NCI-H2029 treated with DMSO at 0.1 percent for 48 hours (cell line): ENCODE results near the gene PRKAG1.
A peak's percentile ranks its signal among the peaks of the same experiment; 100 is the strongest.

Experiments used
- DNase-seq: peaks from one replicate; lab custom pipeline; 2025; lab: John Stamatoyannopoulos, UW

The PRKAG1 gene

DNA sequence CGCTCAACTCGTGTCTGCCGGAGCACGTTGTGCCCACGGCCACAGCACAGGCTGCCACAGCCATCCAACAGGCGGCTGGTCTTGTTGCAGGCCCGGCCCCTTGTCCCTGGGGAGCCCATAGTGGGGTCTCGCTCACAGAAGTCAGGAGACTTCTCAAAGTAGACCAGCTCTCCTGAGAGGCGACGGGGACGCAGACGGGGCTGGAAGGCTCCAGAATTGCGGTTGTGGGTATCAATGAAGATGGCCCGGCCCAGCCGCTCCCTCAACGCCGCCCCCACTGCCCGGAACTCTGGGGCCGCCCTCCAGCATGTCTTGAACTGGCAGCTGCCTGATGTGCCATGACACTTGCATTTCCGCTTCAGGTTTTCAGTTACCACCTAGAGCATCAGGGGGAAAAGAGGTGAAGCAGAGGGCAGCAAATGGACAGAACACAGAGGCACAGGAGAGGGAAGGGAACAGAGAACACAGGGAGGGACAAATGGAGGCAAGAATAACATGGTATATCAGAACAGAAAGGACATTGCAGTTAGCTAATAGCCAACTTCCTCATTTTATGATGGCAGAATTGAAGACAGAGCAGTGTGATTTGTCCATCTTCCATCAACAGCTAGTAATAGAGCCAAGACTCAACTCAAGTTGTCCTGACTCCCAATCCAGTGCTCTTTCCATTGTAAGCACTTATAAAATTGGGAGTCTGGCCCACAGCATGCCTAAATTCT is 52.2 kb downstream of the PRKAG1 start:
- DNase-seq: no peak

DNA sequence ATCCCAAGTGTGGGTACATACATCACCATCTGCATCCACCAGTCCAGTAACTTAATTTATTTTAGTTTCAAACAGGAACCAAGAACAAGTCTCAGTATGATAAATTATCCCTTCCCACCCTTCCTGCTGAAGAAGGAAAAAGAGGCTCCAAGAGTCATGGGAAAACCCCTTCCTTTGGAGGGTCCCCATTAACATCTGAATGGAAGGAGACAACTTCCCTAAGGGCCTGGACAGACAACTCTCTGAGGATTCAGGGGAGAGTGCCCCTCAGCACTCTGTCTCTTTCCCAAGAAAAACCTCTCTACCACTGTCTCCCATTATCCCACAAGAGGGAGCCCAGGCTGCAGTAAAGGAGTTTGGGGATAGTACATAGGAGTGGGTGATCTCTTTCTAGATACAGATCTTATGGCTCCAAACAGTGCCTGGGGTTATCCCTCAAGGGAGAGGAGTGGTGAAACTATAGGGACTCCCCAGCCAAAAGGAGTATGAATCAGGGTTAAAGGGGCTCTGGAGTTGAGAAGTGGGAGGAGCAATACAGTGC is 53.2 kb downstream of the PRKAG1 start:
- no peak for DNase-seq

DNA sequence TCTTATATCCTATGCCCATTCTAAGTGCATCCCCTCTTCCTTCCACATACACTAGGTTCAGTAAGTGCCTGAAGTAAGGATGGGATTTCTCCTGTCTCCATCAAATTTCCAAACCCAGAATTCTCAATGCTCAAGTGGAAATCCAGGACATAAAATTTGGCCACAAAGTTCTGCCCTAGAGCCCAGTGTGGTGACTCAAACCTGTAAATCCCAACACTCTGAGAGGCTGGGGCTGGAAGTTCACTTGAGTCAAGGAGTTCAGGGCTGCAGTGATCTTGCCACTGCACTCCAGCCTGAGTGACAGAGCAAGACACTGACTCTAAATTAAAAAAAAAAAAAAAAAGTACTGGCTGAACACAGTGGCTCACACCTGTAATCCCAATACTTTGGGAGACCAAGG is 56.8 kb downstream of the PRKAG1 start:
- DNase-seq: no peak

DNA sequence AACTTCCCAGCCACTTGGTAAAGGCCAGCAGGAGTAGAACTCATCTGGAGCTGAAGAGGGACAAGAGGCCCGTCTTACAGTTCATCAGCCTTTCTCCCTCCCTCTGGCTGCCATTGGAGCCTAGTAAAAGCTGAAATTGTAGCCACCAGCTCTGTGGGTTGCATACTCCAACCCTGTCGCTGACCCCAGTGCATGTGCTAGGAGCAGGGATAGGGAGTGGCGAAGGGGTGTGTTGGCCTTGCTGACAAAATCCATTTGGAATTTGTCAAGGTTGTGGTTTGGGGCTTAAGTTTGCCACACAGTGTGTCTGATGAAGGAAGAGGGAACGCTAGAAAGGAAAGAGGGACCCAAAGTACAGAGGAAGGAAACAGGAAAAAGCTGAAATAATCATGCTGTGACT is 57.2 kb downstream of the PRKAG1 start:
- DNase-seq: no peak

DNA sequence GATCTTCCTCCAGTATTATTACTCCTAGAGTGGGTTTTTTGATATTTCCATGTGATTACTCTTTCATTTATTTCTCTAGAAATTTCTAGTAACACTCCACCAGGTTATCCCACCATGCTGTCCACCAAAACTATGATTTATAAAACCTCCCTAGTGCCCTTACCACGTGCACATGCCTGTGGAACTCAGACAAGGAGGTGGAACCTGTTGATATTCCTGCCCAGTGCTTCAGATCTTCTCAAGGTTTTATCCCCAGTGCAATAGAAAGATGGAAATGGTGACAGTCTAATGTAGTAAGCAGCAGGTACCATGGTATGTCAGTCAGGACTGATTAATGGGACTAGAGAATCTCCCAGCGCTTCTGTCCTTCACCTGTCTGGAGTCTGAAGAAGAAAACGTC is 57.7 kb downstream of the PRKAG1 start:
- DNase-seq: no peak

DNA sequence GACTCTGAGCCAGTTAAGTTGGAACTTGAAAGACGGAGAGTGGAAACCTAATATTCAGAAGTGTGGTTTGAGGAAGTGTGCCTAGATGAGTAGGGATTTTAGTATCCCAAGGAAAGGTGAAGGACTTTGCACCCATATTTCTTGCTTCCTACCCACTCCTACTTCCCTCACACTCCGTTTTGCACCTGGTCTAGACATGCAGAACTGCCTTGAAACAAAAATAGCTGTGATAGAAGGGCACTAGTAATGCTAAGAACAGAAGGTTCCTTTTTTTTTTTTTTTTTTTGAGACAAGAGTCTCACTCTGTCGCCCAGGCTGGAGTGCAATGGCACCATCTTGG is 60.6 kb downstream of the PRKAG1 start:
- DNase-seq: no peak

DNA sequence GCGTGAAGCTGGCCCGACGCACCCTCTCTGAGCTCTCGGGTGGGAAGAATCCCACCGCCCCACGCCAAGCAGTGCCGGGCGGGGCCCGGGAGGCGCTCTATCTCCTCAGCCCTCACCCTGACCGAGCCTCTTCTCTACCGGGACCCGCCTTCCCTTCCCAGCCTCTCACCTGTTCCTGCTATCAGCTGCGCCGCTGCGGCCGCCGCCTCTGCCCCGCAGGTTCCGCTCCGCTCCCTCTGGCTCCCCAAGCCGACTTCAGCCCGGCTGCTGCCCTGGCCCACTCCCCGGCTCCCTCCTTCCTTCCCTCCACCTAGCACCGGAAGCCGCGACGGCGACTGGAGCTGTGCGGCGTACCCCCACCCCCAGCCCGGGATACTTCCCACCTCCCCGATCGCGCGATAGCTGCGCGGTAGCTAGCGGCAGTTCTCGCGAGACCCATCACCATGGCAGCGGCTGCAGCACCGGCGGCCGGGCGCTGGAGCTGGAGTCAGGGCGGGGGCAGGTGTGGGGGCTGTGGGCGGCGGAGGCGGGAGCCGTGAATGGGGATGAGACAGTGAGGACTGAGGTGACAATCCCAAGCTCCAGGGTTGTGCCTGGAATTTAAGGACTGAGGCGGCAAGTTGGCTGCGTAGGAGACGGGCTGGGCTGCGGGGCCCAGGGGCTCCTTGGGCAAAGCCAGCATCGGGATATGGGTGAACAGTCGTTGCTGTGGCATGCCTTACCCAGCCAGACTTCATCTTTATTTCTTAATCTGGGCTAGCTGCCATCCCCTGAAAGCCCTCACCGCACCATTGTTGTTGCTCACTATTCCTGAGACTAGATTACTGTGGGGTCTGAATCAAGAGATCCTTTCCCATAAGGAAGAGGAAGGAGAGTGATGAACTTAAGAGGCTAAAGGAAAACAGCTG is 61.2 kb downstream of the PRKAG1 start, which contains the start of gene ARF3:
Gene ARF3, minus strand, starts transcription at position 347 of the 908 bp plus-strand sequence. CDS start 16,392 bp downstream, outside the sequence.
- DNase-seq: peak; percentile 86

DNA sequence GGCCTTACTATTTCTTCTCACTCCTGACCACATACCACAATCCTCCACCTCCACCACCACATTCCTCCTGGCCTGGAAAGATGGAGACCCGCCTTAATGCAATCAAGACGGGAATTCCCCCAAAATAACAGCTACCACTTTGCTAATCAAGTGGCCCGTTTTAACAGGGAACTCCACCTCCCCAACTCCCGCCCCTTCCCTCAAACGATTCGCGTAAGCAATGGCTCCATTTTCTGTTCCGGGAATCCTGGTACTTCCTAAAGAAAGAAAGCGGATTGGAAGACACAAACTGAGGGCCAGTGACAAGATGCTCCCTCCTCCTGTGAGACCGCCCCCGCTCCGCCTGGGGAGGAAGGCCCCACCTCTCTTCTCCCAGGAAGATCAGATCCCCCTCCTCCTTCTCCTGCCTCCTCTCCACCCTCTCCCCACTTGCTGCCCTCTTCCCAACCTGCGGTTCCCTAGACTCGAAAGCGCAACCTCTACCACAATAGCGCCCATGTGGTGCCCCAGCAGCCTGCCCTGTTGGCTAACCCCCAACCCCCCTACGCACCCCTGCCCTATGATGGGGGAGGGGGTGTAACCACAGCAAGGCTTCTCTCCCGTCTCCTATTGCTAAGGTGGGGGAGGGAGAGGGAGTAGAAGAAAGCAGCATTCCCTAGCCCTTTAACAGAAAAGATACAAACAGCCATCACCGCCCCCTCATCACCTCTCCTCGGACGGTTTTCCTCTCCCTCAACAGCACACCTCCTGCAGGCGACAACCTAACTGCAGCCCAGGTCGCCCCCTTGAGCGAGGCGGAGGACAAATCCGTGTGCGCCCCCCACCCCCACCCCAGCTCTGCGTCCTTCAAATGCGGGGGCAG is 62.1 kb downstream of the PRKAG1 start:
- DNase-seq: peak; percentile 67

DNA sequence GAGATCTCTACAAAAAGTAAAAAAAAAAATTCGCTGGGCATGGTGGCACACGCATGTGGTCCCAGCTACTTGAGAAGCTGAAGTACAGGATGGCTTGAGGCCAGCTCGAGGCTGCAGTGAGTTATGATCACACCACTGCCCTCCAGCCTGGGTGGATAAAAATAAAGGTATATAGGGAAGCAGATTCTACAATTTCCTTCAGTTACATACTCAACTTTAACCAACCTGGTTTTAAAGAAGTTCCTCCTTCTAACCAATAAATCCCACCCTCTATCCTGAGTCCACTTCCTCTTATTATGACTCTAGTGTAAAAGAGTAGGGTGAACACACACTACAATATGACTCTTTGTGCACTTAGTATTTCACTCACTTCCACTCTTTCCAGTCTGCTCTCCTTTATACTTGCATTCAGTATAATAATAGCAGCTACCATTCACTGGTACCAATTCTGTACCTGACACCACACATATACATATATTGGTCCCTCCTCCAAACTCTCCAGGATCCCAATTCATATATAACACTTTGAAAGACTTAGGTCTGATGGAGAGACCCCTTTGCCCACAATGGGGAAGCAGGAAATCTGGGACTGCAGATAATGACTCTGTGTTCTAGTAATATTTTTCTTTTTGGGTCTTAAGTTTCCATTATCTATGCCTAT is 63.6 kb downstream of the PRKAG1 start:
- DNase-seq: no peak

DNA sequence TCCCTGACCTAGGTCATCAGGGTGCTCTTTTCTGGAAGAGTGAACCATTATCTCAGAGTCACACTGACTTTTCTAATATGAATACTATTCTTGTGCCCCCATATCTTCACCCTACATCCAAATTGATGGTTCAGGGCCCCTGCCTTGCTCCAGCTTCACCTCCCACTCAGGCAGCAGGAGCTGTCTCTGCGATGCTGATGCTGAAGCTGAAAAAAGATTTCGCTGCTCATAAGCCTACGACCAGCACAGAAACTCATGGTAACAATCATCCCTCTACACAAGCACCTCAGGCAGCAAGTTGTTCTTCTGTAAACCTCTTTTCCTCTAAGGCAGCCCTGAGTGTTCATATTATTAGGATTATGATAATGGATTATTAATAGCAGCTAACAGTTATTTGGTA is 64.5 kb downstream of the PRKAG1 start:
- DNase-seq: no peak

DNA sequence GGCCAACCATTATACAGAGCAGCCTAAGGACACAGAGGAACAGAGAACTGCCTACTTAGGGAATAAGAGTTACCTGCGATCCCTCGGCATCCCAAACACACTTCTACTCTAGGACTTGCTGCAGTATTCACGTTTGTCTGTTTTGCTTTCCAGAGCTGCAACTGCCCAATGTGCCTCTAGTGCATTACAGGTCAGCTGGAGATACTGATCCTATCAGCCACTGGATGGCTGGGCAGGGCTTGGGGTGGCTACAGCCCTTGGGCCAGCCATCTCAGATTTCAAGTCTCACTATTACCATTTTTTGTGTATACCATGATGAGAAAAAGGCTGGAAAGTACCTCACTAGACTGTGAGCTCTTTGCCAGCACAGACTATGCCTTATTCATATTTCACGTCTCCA is 65.9 kb downstream of the PRKAG1 start:
- DNase-seq: no peak
